ENCODE data around the gene TM4SF5.

- TF ChIP-seq EZH2 (IDR thresholded peaks at IDR 0.05) (no peak), POLR2AphosphoS5 (IDR thresholded peaks at IDR 0.05; ENCODE audit: borderline replicate concordance, low read depth, low read length) (no peak)
Measured at GRCh38 chr17:4743898-4744297, 27.8 kb upstream of the TM4SF5 start.
